VCaP (cell line): ENCODE results near the gene TWIST2.

ENCODE experiments used
- H3K27ac ChIP-seq: fragments of 450-650 bp; 2 replicates; pipeline ENCODE4 v1.5.1; 2017
- TF ChIP-seq, protein P1 (sequence below): fragments of 450-650 bp; conservative IDR thresholded peaks from 2 replicates; pipeline ENCODE4 v1.5.1; 2017; ENCODE audit warnings: mild to moderate bottlenecking, moderate library complexity

Gene TWIST2

DNA sequence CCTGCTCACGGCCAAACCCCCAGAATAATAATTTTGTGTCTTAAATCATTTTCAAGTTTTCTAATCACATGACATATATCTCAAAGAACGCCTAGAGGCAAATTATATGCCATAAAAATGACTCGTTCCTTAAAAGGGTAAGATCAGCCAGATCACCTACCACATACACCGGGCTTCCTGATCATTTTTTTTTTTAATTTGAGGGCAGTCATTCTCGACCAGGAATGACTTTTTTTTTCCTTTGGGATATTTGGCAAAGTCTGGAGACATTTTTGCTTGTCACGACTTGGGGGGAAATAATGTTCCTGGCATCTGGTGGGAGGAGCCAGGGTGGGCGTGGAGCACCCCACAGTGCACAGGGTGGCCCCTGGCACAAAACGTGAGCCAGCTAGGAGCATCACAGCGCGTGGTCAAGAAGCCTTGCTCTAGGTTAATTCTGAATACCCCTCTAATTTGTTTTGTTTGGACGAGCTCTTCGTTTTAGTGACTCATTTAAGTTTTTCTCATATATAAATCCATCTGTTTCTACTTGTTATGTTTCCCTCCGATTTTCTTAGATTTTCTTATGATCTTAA, 94.9 kb downstream of the TWIST2 start:
- H3K27ac ChIP-seq, result no peak overlapping the region
- TF ChIP-seq, protein P1, sequence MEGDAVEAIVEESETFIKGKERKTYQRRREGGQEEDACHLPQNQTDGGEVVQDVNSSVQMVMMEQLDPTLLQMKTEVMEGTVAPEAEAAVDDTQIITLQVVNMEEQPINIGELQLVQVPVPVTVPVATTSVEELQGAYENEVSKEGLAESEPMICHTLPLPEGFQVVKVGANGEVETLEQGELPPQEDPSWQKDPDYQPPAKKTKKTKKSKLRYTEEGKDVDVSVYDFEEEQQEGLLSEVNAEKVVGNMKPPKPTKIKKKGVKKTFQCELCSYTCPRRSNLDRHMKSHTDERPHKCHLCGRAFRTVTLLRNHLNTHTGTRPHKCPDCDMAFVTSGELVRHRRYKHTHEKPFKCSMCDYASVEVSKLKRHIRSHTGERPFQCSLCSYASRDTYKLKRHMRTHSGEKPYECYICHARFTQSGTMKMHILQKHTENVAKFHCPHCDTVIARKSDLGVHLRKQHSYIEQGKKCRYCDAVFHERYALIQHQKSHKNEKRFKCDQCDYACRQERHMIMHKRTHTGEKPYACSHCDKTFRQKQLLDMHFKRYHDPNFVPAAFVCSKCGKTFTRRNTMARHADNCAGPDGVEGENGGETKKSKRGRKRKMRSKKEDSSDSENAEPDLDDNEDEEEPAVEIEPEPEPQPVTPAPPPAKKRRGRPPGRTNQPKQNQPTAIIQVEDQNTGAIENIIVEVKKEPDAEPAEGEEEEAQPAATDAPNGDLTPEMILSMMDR, result no peak

DNA sequence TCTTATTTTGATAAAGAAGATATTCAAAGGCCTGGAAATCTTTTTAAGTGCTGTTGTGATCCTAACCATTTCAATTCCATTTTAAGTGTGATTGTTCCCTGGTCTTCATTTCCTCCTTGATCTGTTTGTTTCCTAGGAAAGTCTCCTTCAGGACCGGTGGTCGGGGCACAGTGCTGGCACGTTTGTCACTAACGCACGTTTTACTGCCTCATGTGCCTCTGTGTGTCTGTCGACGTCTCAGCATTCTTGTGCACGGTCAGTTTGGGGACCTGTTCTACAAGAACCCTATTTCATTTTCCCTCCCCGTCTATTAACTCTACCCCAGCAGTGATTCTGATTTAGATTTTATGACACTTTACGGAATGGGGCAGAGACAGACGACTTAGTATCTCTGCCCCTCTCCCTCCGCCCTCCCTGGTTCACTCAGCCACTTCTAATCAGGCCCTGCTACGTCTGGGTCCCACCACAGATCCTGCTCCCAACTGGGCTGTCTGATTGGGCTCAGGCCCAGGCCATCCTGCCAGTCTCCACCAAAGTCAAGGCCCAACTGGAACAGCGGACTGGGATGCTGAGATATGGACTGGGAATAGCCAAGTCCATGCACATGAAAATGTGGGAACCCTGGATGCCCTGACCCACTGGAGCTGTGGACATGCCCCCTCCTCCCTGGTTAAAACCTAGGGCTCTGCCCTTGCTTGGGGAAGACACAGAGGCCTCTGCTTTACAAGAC, 95.6 kb downstream of the TWIST2 start:
- TF ChIP-seq, protein P1, result no peak
- no peak overlapping the region for H3K27ac ChIP-seq

DNA sequence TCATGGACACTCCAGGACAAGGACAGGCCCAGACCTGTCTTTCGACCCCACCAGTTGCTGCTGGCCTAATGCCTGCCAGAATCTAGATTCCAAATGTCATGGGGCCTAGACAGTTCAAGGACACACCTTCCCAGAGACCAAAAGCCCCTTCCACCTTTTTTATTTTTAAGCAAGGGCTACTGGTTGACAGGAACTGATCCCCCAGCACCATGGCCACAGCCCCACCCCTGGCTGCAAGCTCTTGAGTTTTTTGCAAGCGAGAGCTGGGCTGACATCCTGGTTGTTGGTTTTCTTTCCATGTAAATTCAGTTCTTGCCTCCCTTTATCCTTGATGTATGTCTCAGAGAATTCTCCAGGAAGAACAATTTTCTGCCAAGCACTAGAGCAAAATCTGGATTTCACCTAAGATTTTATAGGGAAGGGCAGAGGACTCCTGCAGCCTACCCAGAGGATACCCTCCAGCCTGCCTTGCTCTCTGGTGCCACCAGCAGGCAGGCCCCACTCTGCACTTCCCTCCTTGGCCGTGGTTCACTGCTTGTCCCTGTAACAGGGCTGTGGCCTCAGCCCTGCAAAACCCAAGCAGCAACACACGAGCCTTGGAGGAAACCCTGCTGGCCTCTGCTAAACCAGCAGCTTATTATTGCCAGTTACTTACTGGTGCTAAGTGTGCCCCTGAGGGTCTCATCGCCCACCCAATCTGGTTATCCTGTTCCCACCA, 97.7 kb downstream of the TWIST2 start:
- TF ChIP-seq, protein P1, result no peak; the same call in 1 of the 2 replicates
- H3K27ac ChIP-seq, result no peak overlapping the region

DNA sequence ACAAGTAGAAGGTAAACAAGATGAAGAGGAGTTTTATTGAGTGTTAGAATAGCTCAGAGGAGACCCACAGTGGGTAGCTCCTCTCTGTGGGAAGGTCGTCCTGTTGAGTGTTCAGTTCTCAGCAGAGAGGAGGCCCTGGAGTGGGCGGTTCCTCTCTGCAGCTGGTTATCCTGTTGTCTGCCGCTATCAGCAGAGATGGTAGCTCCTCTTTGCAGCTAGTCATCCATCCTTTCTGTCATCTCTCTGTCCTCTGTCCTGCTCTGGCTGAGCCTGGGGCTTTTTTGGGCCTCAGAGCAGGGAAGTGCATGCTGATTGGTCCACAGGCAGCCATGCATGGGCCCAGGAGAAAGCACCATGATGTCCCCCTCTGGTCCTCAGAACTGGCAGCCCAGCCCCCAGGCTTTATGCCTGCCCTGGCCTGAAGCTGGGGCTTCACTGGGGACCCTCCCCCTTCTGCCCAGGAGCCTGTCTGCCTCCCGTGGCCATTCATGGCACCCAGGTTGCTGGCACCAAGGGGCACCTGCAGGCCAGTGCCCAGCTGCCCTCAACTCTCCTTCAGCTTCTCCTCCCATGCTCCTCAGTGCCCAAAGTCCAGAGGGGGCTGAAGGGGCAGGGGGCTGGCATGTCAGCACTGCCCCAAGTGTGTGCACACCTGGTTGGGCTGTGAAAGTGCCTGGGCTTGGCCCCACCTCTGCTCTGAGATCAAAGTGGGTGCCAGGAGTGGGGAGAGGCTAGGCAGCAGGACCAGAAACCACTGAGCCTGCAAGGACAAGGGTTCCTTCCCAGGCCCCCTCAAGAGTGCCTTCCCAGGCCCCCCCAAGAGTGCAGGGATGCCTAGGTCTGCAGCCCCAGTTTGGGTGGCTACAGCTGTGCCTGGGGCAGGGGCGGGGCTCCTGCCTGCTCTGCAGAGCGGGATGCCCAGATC, 98.7 kb downstream of the TWIST2 start:
- H3K27ac ChIP-seq, result no peak overlapping the region
- TF ChIP-seq, protein P1, result no peak

DNA sequence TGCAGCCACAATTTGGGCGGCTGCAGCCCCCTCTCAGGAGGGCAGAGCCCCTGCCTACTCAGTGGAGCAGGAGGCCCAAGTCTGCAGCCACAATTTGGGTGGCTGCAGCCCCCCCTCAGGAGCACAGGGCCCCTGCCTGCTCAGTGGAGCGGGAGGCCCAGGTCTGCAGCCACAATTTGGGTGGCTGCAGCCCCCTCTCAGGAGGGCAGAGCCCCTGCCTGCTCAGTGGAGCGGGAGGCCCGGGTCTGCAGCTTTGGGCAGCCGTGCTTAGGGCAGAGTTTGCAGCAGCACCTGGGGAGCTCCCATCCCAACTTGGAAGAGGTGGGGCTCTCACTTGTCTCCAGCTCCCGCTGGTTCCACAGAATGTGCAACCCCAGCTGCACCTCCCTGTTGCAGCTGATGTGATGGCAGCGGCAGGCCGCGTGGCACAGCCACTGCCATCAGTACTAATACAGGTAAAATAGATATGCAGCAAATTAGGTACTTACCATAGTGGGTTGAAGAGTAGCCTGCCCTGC, 99.4 kb downstream of the TWIST2 start:
- H3K27ac ChIP-seq, result no peak overlapping the region
- TF ChIP-seq, protein P1, result no peak

DNA sequence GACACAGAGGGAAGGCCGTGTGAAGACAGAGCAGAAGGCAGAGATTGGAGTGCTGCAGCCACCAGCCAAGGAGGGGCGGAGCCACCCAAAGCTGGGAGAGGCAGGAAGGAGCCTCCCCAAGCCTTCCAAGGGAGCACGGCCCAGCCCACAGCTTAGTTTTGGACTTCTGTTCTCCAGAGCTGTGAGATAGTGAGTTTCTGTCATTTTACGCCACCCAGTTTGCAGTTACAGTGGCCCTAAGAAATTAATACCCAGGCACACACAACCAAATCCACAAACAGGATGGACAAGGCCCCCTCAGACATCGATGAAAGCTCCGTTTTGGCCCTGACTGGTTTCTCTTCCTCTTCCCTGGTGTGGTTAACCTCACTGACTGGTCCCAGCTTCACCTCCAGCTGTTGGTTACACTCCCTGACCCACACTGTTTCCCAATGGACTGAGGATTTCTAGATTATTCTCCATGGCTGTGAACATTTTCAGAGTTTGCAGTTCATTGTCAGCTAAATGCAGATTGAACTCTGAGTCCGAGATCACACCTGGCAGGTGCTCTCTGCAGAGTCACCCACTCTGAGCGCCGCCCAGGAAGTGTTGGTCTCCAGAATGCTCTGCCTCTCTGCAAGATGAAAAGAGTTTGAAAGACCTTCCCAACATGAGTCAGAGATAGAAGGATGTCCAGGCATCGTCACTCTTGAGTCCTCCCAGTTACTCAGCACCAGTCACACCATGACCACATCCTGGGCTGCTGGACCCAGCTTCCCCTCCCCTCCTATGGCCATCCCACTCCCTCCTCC, 100.2 kb downstream of the TWIST2 start:
- no peak overlapping the region for H3K27ac ChIP-seq
- TF ChIP-seq, protein P1, result no peak
